Measurements from ENCODE around the gene SST. TPM values are rescaled to one million over a fixed set of nuclear protein-coding genes. Genes with fewer than 3 reads are reported as not detected.

Gene SST
- total and polyA plus RNA-seq, 9 donors: 0.16 to 7.5 (median 0.63) TPM; not detected in 3

GRCh38 chr3:187628169-187628568 is 42.0 kb downstream of the SST start:
- WGBS, 3 donors: 63 to 80% (median 71%) methylated on average over 3 of the region's 3 CpGs
- TF ChIP-seq POLR2A (IDR thresholded peaks at IDR 0.05): no peak
- no peak for TF ChIP-seq EP300 (IDR thresholded peaks at IDR 0.05)
- no peak for TF ChIP-seq CTCF (IDR thresholded peaks at IDR 0.05)
- no peak for DNase-seq
- H3K36me3 ChIP-seq: no peaks in the 10 kb centered on the region
- H3K4me1 ChIP-seq (ENCODE audit: insufficient read depth): no peaks in the 10 kb centered on the region
- intact Hi-C loops (cut with DNase I): no loop called here
- H3K27me3 ChIP-seq: no peaks in the 10 kb centered on the region
- no peak overlapping the region for H3K4me3 ChIP-seq
- no peaks in the 10 kb centered on the region for H3K9me3 ChIP-seq
- no peak overlapping the region for H3K27ac ChIP-seq

- intact Hi-C loops (cut with DNase I): no loop called here
- H3K9me3 ChIP-seq: no peaks in the 10 kb centered on the region
- no peak overlapping the region for H3K27ac ChIP-seq
- H3K4me1 ChIP-seq (ENCODE audit: insufficient read depth): no peaks in the 10 kb centered on the region
- 78 to 86% (median 81%) methylated on average over 2 of the region's 2 CpGs for WGBS, 3 donors
- no peaks in the 10 kb centered on the region for H3K27me3 ChIP-seq
- TF ChIP-seq POLR2A (IDR thresholded peaks at IDR 0.05) (no peak), CTCF (IDR thresholded peaks at IDR 0.05) (no peak), EP300 (IDR thresholded peaks at IDR 0.05) (no peak)
- no peaks in the 10 kb centered on the region for H3K36me3 ChIP-seq
- H3K4me3 ChIP-seq: no peak overlapping the region
- no peak for DNase-seq
Observed at GRCh38 chr3:187626581-187626980, 43.6 kb downstream of the SST start.

- Histone ChIP-seq H3K36me3 (no peaks in the 10 kb centered on the region), H3K9me3 (no peaks in the 10 kb centered on the region), H3K4me1 (ENCODE audit: insufficient read depth) (no peaks in the 10 kb centered on the region), H3K4me3 (no peak overlapping the region), H3K27ac (no peak overlapping the region), H3K27me3 (no peaks in the 10 kb centered on the region)
- WGBS, 3 donors: 49 to 51% (median 51%) methylated on average over 4 of the region's 4 CpGs
- intact Hi-C loops (cut with DNase I): no loop called here
- TF ChIP-seq CTCF (IDR thresholded peaks at IDR 0.05) (no peak), EP300 (IDR thresholded peaks at IDR 0.05) (no peak), POLR2A (IDR thresholded peaks at IDR 0.05) (no peak)
- no peak for DNase-seq
Observed at GRCh38 chr3:187624588-187624987, 45.6 kb downstream of the SST start.

GRCh38 chr3:187623285-187623814 is 46.8 kb downstream of the SST start:
- TF ChIP-seq CTCF (IDR thresholded peaks at IDR 0.05): no peak
- TF ChIP-seq POLR2A (IDR thresholded peaks at IDR 0.05): no peak
- TF ChIP-seq EP300 (IDR thresholded peaks at IDR 0.05): no peak

More at GRCh38 chr3:187623285-187623814, 46.8 kb downstream of the SST start:
- no peaks in the 10 kb centered on the region for H3K27me3 ChIP-seq
- no peaks in the 10 kb centered on the region for H3K36me3 ChIP-seq
- no peaks in the 10 kb centered on the region for H3K4me1 ChIP-seq (ENCODE audit: insufficient read depth)
- no peak overlapping the region for H3K4me3 ChIP-seq
- H3K9me3 ChIP-seq: no peaks in the 10 kb centered on the region
- DNase-seq: no peak
- WGBS, 3 donors: 64 to 66% (median 66%) methylated on average over 5 of the region's 5 CpGs
- no peak overlapping the region for H3K27ac ChIP-seq
- intact Hi-C loops (cut with DNase I): no loop called here
